Mesenchymal stem cell (in vitro differentiated cells and primary cell): Measurements from ENCODE around the gene NDST3.

Experiments used
- DNase-seq: peaks from one replicate; pipeline ENCODE4 v3.0.0-alpha.2; 2013
- H2AFZ ChIP-seq: one replicate; pipeline ENCODE4 v1.6.1; 2013; ENCODE audit warnings: low read depth, mild to moderate bottlenecking, control low read depth, inconsistent platforms, low read length, moderate library complexity
- H2AK5ac ChIP-seq: 2 replicates; pipeline ENCODE4 v1.6.1; 2013; ENCODE audit warnings: low read length, moderate library complexity, mild to moderate bottlenecking, inconsistent platforms; ENCODE audit not compliant: severe bottlenecking
- H2BK120ac ChIP-seq: one replicate; pipeline ENCODE4 v1.6.1; 2013; ENCODE audit warnings: low read depth, mild to moderate bottlenecking, inconsistent platforms, low read length, moderate library complexity
- H2BK12ac ChIP-seq, 2 experiments: one replicate each; pipeline ENCODE4 v1.6.1; 2013; ENCODE audit warnings: inconsistent platforms in 2 of 2, low read length in 2 of 2, mild to moderate bottlenecking in 2 of 2, moderate library complexity in 2 of 2, control low read depth in 1 of 2
- H2BK15ac ChIP-seq: one replicate; pipeline ENCODE4 v1.6.1; 2013; ENCODE audit warnings: mild to moderate bottlenecking, low read depth, inconsistent platforms; ENCODE audit not compliant: poor library complexity, severe bottlenecking
- H2BK5ac ChIP-seq: 2 replicates; pipeline ENCODE4 v1.6.1; 2013; ENCODE audit warnings: low read depth, mild to moderate bottlenecking, low read length, control low read depth, inconsistent platforms; ENCODE audit not compliant: poor library complexity, severe bottlenecking
- H3K14ac ChIP-seq, 2 experiments: one replicate each; pipeline ENCODE4 v1.6.1; 2013; ENCODE audit warnings: inconsistent platforms in 2 of 2, low read length in 2 of 2, control low read depth in 1 of 2, mild to moderate bottlenecking in 1 of 2, moderate library complexity in 1 of 2
- H3K18ac ChIP-seq, 2 experiments: one replicate each; pipeline ENCODE4 v1.6.1; 2013; ENCODE audit warnings: inconsistent platforms in 2 of 2, low read length in 2 of 2, control low read depth in 1 of 2, low read depth in 1 of 2, mild to moderate bottlenecking in 1 of 2
- H3K23ac ChIP-seq, 2 experiments: one replicate each; pipeline ENCODE4 v1.6.1; 2013; ENCODE audit warnings: inconsistent platforms in 2 of 2, low read length in 2 of 2, mild to moderate bottlenecking in 2 of 2, moderate library complexity in 2 of 2, control low read depth in 1 of 2
- H3K27ac ChIP-seq: 2 replicates; pipeline ENCODE4 v1.5.1; 2013; ENCODE audit warnings: mild to moderate bottlenecking, moderate library complexity, low read length, control low read depth, inconsistent platforms; ENCODE audit not compliant: poor library complexity, severe bottlenecking
- H3K27me3 ChIP-seq, 2 experiments: 2 replicates each; pipeline versions ENCODE4 v1.6.1 to v1.7.0; 2013; ENCODE audit warnings: low read length in 2 of 2, mild to moderate bottlenecking in 2 of 2, moderate library complexity in 2 of 2, control low read depth in 1 of 2, inconsistent platforms in 1 of 2; ENCODE audit not compliant: control insufficient read depth in 1 of 2, insufficient read depth in 1 of 2
- H3K36me3 ChIP-seq, 2 experiments: 2 replicates each; pipeline versions ENCODE4 v1.6.1 to v1.7.0; 2013; ENCODE audit warnings: low read length in 2 of 2, control low read depth in 1 of 2, inconsistent platforms in 1 of 2, low read depth in 1 of 2, mild to moderate bottlenecking in 1 of 2; ENCODE audit not compliant: insufficient read depth in 2 of 2, control insufficient read depth in 1 of 2
- H3K4ac ChIP-seq, 2 experiments: one replicate each; pipeline ENCODE4 v1.6.1; 2013; ENCODE audit warnings: inconsistent platforms in 2 of 2, low read length in 2 of 2, mild to moderate bottlenecking in 2 of 2, moderate library complexity in 2 of 2, control low read depth in 1 of 2, low read depth in 1 of 2
- H3K4me1 ChIP-seq: 2 replicates; pipeline ENCODE4 v1.6.1; 2013; ENCODE audit warnings: low read depth, low read length, control low read depth; ENCODE audit not compliant: control insufficient read depth, insufficient read depth
- H3K4me2 ChIP-seq: 2 replicates; pipeline ENCODE4 v1.6.1; 2013; ENCODE audit warnings: low read length, mild to moderate bottlenecking, inconsistent platforms; ENCODE audit not compliant: poor library complexity, severe bottlenecking
- H3K4me3 ChIP-seq, 2 experiments: 2 replicates each; pipeline versions ENCODE4 v1.5.1 to v1.7.0; 2013; ENCODE audit warnings: low read length in 2 of 2, mild to moderate bottlenecking in 2 of 2, control low read depth in 1 of 2, low read depth in 1 of 2; ENCODE audit not compliant: insufficient read depth in 1 of 2
- H3K79me1 ChIP-seq: replicated peaks from 2 replicates; pipeline ENCODE4 v1.6.1; 2013; ENCODE audit warnings: mild to moderate bottlenecking, control low read depth, low read length, inconsistent platforms; ENCODE audit not compliant: poor library complexity, severe bottlenecking
- H3K9ac ChIP-seq: 2 replicates; pipeline ENCODE4 v1.7.0; 2013; ENCODE audit warnings: mild to moderate bottlenecking, low read length, moderate library complexity
- H3K9me3 ChIP-seq: 2 replicates; pipeline ENCODE4 v1.7.0; 2013; ENCODE audit warnings: mild to moderate bottlenecking, low read length; ENCODE audit not compliant: control insufficient read depth
- H4K8ac ChIP-seq: one replicate; pipeline ENCODE4 v1.6.1; 2013; ENCODE audit warnings: inconsistent platforms, mild to moderate bottlenecking, low read length, moderate library complexity
- H4K91ac ChIP-seq: one replicate; pipeline ENCODE4 v1.6.1; 2013; ENCODE audit warnings: mild to moderate bottlenecking, low read length, inconsistent platforms
- WGBS: methylation state at CpG from one replicate; pipeline ENCODE4 v1.1.7; 2013; ENCODE audit warnings: mixed read lengths; 5-methylcytosine and 5-hydroxymethylcytosine counted together

The NDST3 gene

DNA sequence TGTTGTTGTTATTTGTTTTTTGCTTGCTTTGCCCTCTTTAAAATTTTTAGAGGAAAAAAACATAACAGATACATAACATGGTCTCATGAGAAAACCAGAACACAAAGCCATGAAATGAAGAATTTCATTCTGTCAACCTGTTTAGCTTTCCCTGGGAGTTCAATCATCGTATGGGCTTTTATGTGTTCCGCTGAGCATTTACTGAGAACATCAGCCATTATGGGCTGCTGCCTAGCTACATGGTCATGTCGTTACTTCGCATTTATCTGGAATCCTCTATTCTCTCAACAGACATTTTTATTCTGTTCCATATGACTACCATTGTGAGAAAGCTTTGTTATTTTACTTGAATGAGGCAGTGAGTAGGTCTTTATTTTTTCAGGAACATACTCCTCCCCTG, 51.4 kb downstream of the NDST3 start:
- no peak for DNase-seq
- no peak overlapping the region for H2AFZ ChIP-seq
- no peak overlapping the region for H3K9ac ChIP-seq
- no peaks in the 10 kb centered on the region for H3K4me1 ChIP-seq
- no peak overlapping the region for H3K18ac ChIP-seq
- H3K4ac ChIP-seq = no peak overlapping the region
- no peaks in the 10 kb centered on the region for H3K27me3 ChIP-seq
- 97% methylated on average over 2 of the region's 4 CpGs for WGBS
- H3K9me3 ChIP-seq = no peaks in the 10 kb centered on the region
- H3K27ac ChIP-seq = no peak overlapping the region
- H3K4me3 ChIP-seq = no peak overlapping the region
- H2BK120ac ChIP-seq = no peak overlapping the region
- no peak overlapping the region for H3K14ac ChIP-seq
- H2BK5ac ChIP-seq = no peak overlapping the region
- H4K8ac ChIP-seq = no peak overlapping the region
- no peak overlapping the region for H2AK5ac ChIP-seq
- H3K4me2 ChIP-seq = no peak overlapping the region
- H2BK15ac ChIP-seq = no peak overlapping the region
- no peaks in the 10 kb centered on the region for H3K36me3 ChIP-seq
- no peak overlapping the region for H4K91ac ChIP-seq
- no peak overlapping the region for H2BK12ac ChIP-seq
- no peaks in the 10 kb centered on the region for H3K79me1 ChIP-seq
- H3K23ac ChIP-seq = no peak overlapping the region

DNA sequence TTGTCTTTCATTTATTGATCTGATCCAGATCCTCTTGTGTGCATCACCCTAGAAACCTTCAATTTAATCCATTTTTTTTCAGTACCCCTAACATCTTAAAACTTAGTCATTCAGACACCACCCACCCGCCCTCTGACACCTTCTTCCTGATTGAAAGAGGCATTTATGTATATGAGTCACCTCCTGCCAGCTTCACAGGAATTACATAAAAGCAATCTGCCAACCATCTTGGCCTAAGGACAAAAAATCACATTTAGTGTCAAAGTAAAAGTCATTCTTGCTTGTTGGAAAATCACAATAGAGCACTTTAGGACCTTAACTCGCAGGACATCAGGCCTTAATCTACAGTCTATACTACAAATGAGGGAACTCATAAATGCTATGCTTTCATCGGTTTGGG, 52.1 kb downstream of the NDST3 start:
- no peak overlapping the region for H2BK120ac ChIP-seq
- peak; percentile 24 for DNase-seq
- WGBS = 50% methylated on average over 2 of the region's 3 CpGs

DNA sequence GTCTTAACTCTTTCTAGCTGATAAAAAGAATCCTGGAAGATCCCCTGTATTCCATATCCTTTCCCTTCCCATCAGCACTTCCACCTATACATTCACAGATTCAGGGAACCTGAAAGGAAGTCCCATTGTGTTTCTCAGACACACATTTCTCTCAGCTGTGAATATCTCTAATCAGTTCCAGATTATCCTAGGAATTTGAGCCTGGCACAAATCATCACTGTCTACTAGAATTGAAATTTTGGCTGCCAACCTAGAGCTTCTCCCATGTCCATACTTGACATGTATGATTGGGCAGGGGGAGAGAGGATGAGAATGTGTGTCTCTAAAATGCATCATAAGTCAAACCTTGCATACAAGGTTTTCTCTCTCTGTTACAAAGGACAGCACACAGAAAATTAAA, 53.1 kb downstream of the NDST3 start:
- Histone ChIP-seq H3K14ac (no peak overlapping the region), H4K8ac (no peak overlapping the region), H3K4me3 (no peak overlapping the region), H2AK5ac (no peak overlapping the region), H3K9ac (no peak overlapping the region), H2BK5ac (no peak overlapping the region), H4K91ac (no peak overlapping the region), H3K4me1 (no peaks in the 10 kb centered on the region), H3K23ac (no peak overlapping the region), H2BK15ac (no peak overlapping the region), H3K4ac (no peak overlapping the region), H2BK120ac (no peak overlapping the region), H3K27ac (no peak overlapping the region), H3K4me2 (no peak overlapping the region), H2BK12ac (no peak overlapping the region), H3K9me3 (no peaks in the 10 kb centered on the region), H3K27me3 (no peaks in the 10 kb centered on the region), H2AFZ (no peak overlapping the region), H3K79me1 (no peaks in the 10 kb centered on the region), H3K36me3 (no peaks in the 10 kb centered on the region), H3K18ac (no peak overlapping the region)
- no peak for DNase-seq

More for the DNA sequence above, 52.1 kb downstream of the NDST3 start:
- H4K8ac ChIP-seq = no peak overlapping the region
- H3K36me3 ChIP-seq = no peaks in the 10 kb centered on the region
- H3K4me1 ChIP-seq = no peaks in the 10 kb centered on the region
- H3K9me3 ChIP-seq = no peaks in the 10 kb centered on the region
- H3K9ac ChIP-seq = no peak overlapping the region
- H3K27me3 ChIP-seq = no peaks in the 10 kb centered on the region
- no peak overlapping the region for H3K18ac ChIP-seq
- H3K4me3 ChIP-seq = no peak overlapping the region
- H3K14ac ChIP-seq = no peak overlapping the region
- no peak overlapping the region for H3K23ac ChIP-seq
- no peaks in the 10 kb centered on the region for H3K79me1 ChIP-seq
- no peak overlapping the region for H3K4me2 ChIP-seq
- H2BK15ac ChIP-seq = no peak overlapping the region
- no peak overlapping the region for H2AFZ ChIP-seq
- H2BK12ac ChIP-seq = no peak overlapping the region
- H4K91ac ChIP-seq = no peak overlapping the region
- no peak overlapping the region for H3K27ac ChIP-seq
- no peak overlapping the region for H2AK5ac ChIP-seq
- H2BK5ac ChIP-seq = no peak overlapping the region
- H3K4ac ChIP-seq = no peak overlapping the region

DNA sequence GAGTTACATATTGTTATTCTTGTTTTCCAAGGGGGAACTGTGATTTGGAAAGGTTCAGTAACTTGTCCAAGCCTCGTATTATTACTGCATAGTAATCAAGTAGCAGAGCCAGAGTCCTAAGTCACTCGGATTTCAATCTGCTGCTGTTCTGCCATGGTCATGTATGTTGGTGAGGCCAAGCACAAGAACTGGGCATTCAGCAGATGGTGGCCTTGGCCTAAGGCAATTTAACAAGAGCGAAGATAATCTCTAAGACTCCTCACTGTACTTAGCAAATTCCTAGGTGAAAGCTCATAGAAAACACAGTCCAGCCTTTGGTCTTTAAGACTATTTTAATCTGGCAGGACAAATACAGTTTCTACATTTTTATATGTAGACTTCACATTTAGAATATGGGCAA, 64.8 kb downstream of the NDST3 start:
- Histone ChIP-seq H3K36me3 (no peaks in the 10 kb centered on the region), H2BK12ac (no peak overlapping the region), H3K27ac (no peak overlapping the region), H3K4me3 (no peak overlapping the region), H2AFZ (no peak overlapping the region), H2BK120ac (no peak overlapping the region), H3K9me3 (no peaks in the 10 kb centered on the region), H4K8ac (no peak overlapping the region), H2BK5ac (no peak overlapping the region), H3K9ac (no peak overlapping the region), H3K18ac (no peak overlapping the region), H3K4me1 (no peaks in the 10 kb centered on the region), H3K4ac (no peak overlapping the region), H2AK5ac (no peak overlapping the region), H3K79me1 (no peaks in the 10 kb centered on the region), H3K23ac (no peak overlapping the region), H4K91ac (no peak overlapping the region), H3K27me3 (no peaks in the 10 kb centered on the region), H3K4me2 (no peak overlapping the region), H2BK15ac (no peak overlapping the region), H3K14ac (no peak overlapping the region)
- WGBS = 94% methylated on average over 3 of the region's 3 CpGs
- no peak for DNase-seq
